HCT116 (cell line): ENCODE data around the gene ITGAE. TPM values are rescaled to one million over a fixed set of nuclear protein-coding genes. Genes with fewer than 3 reads are reported as not detected.

Experiments used
- ATAC-seq: fragments of 200-7000 bp; cut with Tn5 transposase; 2 replicates; pipeline ENCODE4 v1.9.1; 2020; ENCODE audit warnings: mild to moderate bottlenecking, moderate library complexity
- BruUV-seq: library from RNA; stranded (reverse); fragments of 400-500 nt; replicated peaks from 2 replicates; lab custom pipeline; 2021; lab: Mats Ljungman, UMichigan
- CTCF ChIA-PET: fragments of 300-600 bp; sonication (Branson Sonifier 250); formaldehyde crosslinking; loops from one replicate; lab custom pipeline; 2021; ENCODE audit warnings: antibody characterized with exemption; lab: Charles Lee
- POLR2A ChIA-PET: fragments of 300-600, 350-600 bp; sonication (Branson Sonifier 250); formaldehyde crosslinking; loops from one replicate; lab custom pipeline; 2021; ENCODE audit warnings: antibody characterized with exemption; lab: Charles Lee
- RAD21 ChIA-PET, 2 experiments: fragments of 300-600 bp; sonication (Branson Sonifier 250); formaldehyde crosslinking; loops; one replicate each; lab custom pipeline; 2023; ENCODE audit warnings: low total read pairs in 2 of 2; ENCODE audit not compliant: uncharacterized antibody in 2 of 2, unreplicated experiment in 2 of 2, low non-redundant PET in 1 of 2; lab: Charles Lee
- DNase-seq: peaks from one replicate; pipeline ENCODE4 v3.0.0-alpha.2; 2010; ENCODE audit warnings: low read depth, low spot score
- H2AFZ ChIP-seq: fragments of 200-600 bp; shearing (Covaris generic), sonication (generic); 2 replicates; pipeline ENCODE4 v1.6.1; 2017; ENCODE audit warnings: low read depth, mixed run types, mixed read lengths, antibody characterized with exemption, low read length; ENCODE audit not compliant: poor library complexity, severe bottlenecking
- H3K27ac ChIP-seq: 2 replicates; pipeline ENCODE4 v1.5.1; 2012; ENCODE audit warnings: low read depth, low read length
- H3K27me3 ChIP-seq: fragments of 200-600 bp; sonication (generic); 2 replicates; pipeline ENCODE4 v1.6.1; 2016; ENCODE audit warnings: mixed run types, low read length, mixed read lengths; ENCODE audit not compliant: insufficient read depth
- H3K36me3 ChIP-seq, 2 experiments: fragments of 200-500 bp in 1 of 2; fragments of 200-600 bp in 1 of 2; sonication (Bioruptor generic) in 1 of 2; sonication (generic) in 1 of 2; 2 replicates each; pipeline versions ENCODE4 v1.5.1 to v1.6.1; 2014 to 2016; ENCODE audit warnings: low read length in 2 of 2, inconsistent platforms in 1 of 2, mixed read lengths in 1 of 2, mixed run types in 1 of 2; ENCODE audit not compliant: insufficient read depth in 2 of 2, control insufficient read depth in 1 of 2
- H3K4me1 ChIP-seq, 2 experiments: fragments of 200-600 bp in 1 of 2; sonication (generic) in 1 of 2; 2 replicates each; pipeline versions ENCODE4 v1.5.1 to v1.6.1; 2012 to 2017; ENCODE audit warnings: low read length in 2 of 2, inconsistent platforms in 1 of 2, mild to moderate bottlenecking in 1 of 2, mixed read lengths in 1 of 2, mixed run types in 1 of 2, moderate library complexity in 1 of 2; ENCODE audit not compliant: insufficient read depth in 2 of 2, control insufficient read depth in 1 of 2
- H3K4me2 ChIP-seq: fragments of 200-600 bp; sonication (generic); 2 replicates; pipeline ENCODE4 v1.6.1; 2017; ENCODE audit warnings: mixed run types, low read length, mixed read lengths
- H3K4me3 ChIP-seq, 2 experiments: fragments of 200-600 bp in 1 of 2; sonication (generic) in 1 of 2; replicated peaks in 1 of 2; 2 replicates each; pipeline ENCODE4 v1.5.1; 2011 to 2016; ENCODE audit warnings: low read length in 2 of 2, control low read depth in 1 of 2, low read depth in 1 of 2, mild to moderate bottlenecking in 1 of 2, mixed read lengths in 1 of 2, mixed run types in 1 of 2
- H3K79me2 ChIP-seq: fragments of 200-600 bp; sonication (generic); 2 replicates; pipeline ENCODE4 v1.6.1; 2017; ENCODE audit warnings: mild to moderate bottlenecking, mixed run types, low read length, moderate library complexity, mixed read lengths; ENCODE audit not compliant: insufficient read depth
- H3K9ac ChIP-seq: fragments of 200-600 bp; sonication (generic); 2 replicates; pipeline ENCODE4 v1.6.1; 2016; ENCODE audit warnings: low read length, mixed read lengths
- H3K9me2 ChIP-seq: fragments of 200-600 bp; sonication (generic), shearing (Covaris generic); 2 replicates; pipeline ENCODE4 v1.6.1; 2017; ENCODE audit warnings: mixed run types, mild to moderate bottlenecking, moderate library complexity; ENCODE audit not compliant: insufficient read depth
- H3K9me3 ChIP-seq, 2 experiments: fragments of 200-500 bp in 1 of 2; fragments of 200-600 bp in 1 of 2; sonication (Bioruptor generic) in 1 of 2; sonication (generic) in 1 of 2; 2 replicates each; pipeline ENCODE4 v1.6.1; 2014 to 2017; ENCODE audit warnings: low read length in 2 of 2, mixed read lengths in 2 of 2, inconsistent platforms in 1 of 2, low read depth in 1 of 2, mild to moderate bottlenecking in 1 of 2, mixed run types in 1 of 2, moderate library complexity in 1 of 2; ENCODE audit not compliant: control insufficient read depth in 1 of 2, insufficient read depth in 1 of 2
- H4K20me1 ChIP-seq: fragments of 200-600 bp; sonication (generic), shearing (Covaris generic); 2 replicates; pipeline ENCODE4 v1.6.1; 2017; ENCODE audit warnings: mixed run types, mild to moderate bottlenecking, moderate library complexity; ENCODE audit not compliant: insufficient read depth
- CBX3 ChIP-seq: IDR thresholded peaks from 2 replicates; pipeline ENCODE4 v1.6.1; 2012; ENCODE audit warnings: low read depth
- CEBPB ChIP-seq: IDR thresholded peaks from 2 replicates; pipeline ENCODE4 v1.6.1; 2012; ENCODE audit warnings: low read depth
- CTCF ChIP-seq, 3 experiments: fragments of 200-600 bp in 1 of 3; sonication (generic) in 1 of 3; IDR thresholded peaks in 2 of 3; conservative IDR thresholded peaks in 1 of 3; 2 replicates each; pipeline ENCODE4 v1.5.1; 2012 to 2017; ENCODE audit warnings: low read depth in 2 of 3, low read length in 2 of 3, antibody characterized with exemption in 1 of 3, borderline replicate concordance in 1 of 3, control low read depth in 1 of 3, mild to moderate bottlenecking in 1 of 3, mixed read lengths in 1 of 3, mixed run types in 1 of 3, moderate library complexity in 1 of 3; ENCODE audit not compliant: insufficient read depth in 1 of 3
- EGR1 ChIP-seq: IDR thresholded peaks from 2 replicates; pipeline ENCODE4 v1.6.1; 2012; ENCODE audit warnings: low read depth
- ELF1 ChIP-seq: IDR thresholded peaks from 2 replicates; pipeline ENCODE4 v1.6.1; 2012; ENCODE audit warnings: low read depth, borderline replicate concordance
- EZH2 ChIP-seq: fragments of 200-600 bp; sonication (generic); IDR thresholded peaks from 2 replicates; pipeline ENCODE4 v1.6.1; 2017; ENCODE audit warnings: antibody characterized with exemption, mixed run types
- EZH2phosphoT487 ChIP-seq: fragments of 200-600 bp; IDR thresholded peaks from 2 replicates; pipeline ENCODE4 v1.6.1; 2018; ENCODE audit warnings: antibody characterized with exemption, borderline replicate concordance
- FOSL1 ChIP-seq: IDR thresholded peaks from 2 replicates; pipeline ENCODE4 v1.6.1; 2012; ENCODE audit warnings: low read depth
- JUND ChIP-seq: IDR thresholded peaks from 2 replicates; pipeline ENCODE4 v1.6.1; 2012
- MAX ChIP-seq: IDR thresholded peaks from 2 replicates; pipeline ENCODE4 v1.6.1; 2012
- POLR2A ChIP-seq: IDR thresholded peaks from 2 replicates; pipeline ENCODE4 v1.7.0; 2011; ENCODE audit warnings: borderline replicate concordance; ENCODE audit not compliant: insufficient read depth, insufficient read length; ENCODE audit errors: extremely low read depth
- POLR2AphosphoS5 ChIP-seq: IDR thresholded peaks from 2 replicates; pipeline ENCODE4 v1.6.1; 2011; ENCODE audit warnings: mild to moderate bottlenecking, low read depth, low read length, moderate library complexity
- RAD21 ChIP-seq: IDR thresholded peaks from 2 replicates; pipeline ENCODE4 v1.6.1; 2012; ENCODE audit warnings: low read depth, mild to moderate bottlenecking
- REST ChIP-seq: IDR thresholded peaks from 2 replicates; pipeline ENCODE4 v1.6.1; 2012; ENCODE audit warnings: low read depth
- SP1 ChIP-seq: IDR thresholded peaks from 2 replicates; pipeline ENCODE4 v1.6.1; 2012; ENCODE audit warnings: low read depth
- SRF ChIP-seq: IDR thresholded peaks from 2 replicates; pipeline ENCODE4 v1.6.1; 2012; ENCODE audit warnings: low read depth
- TCF7L2 ChIP-seq: IDR thresholded peaks from 2 replicates; pipeline ENCODE4 v1.7.0; 2011; ENCODE audit warnings: borderline replicate concordance, inconsistent platforms; ENCODE audit not compliant: insufficient read depth, insufficient read length; ENCODE audit errors: extremely low read depth
- ZFX ChIP-seq: fragments of 450-650 bp; IDR thresholded peaks from 2 replicates; pipeline ENCODE4 v1.6.1; 2017
- ZNF274 ChIP-seq: fragments of 200-500 bp; sonication (Bioruptor generic); IDR thresholded peaks from 2 replicates; pipeline ENCODE4 v1.6.1; 2014; ENCODE audit warnings: mild to moderate bottlenecking, low read depth, low read length, inconsistent platforms
- intact Hi-C: fragments of 100-400 bp; cut with micrococcal nuclease; formaldehyde crosslinking; loops from 2 replicates; pipeline ENCODE4 v1.10.0; 2022
- total RNA-seq: library from RNA; stranded (reverse); gene quantifications from one replicate; pipeline ENCODE4 v1.2.1, GENCODE V29; 2021; ENCODE audit not compliant: unreplicated experiment

ITGAE gene
- total RNA-seq, 1 experiment from 2014 or later, result 19.9 TPM

GRCh38 chr17:3847165-3847670, 46.2 kb upstream of the ITGAE start:
- no peak overlapping the region for H2AFZ ChIP-seq
- ChIA-PET POLR2A (no interaction called here), RAD21 (interaction anchor here in 1 of 2 experiments (1.0 kb wide), 1 partner anchor 110 kb away, joined by 3 read pairs; no protein-coding TSS in a partner anchor), CTCF (interaction anchor here (1.0 to 5.4 kb wide), 5 partner anchors 59 to 171 kb away, joined by 3 to 73 read pairs (median 5); no protein-coding TSS in a partner anchor)
- no peaks in the 10 kb centered on the region for H3K9me2 ChIP-seq
- peaks cover 5 to 20% of the 10 kb centered on the region in 2 experiments; a peak in 3 of 4 replicates for H3K4me1 ChIP-seq
- DNase-seq (no peak), ATAC-seq (no peak)
- H3K9ac ChIP-seq, result no peak overlapping the region
- intact Hi-C loops, result loop anchor here (5.0 to 10.0 kb wide), 2 partner anchors 228 to 560 kb away; no protein-coding TSS in a partner anchor
- H3K27me3 ChIP-seq, result no peaks in the 10 kb centered on the region
- peaks cover 6 to 8% of the 10 kb centered on the region in 2 experiments; a peak in 2 of 4 replicates for H3K36me3 ChIP-seq
- no peak overlapping the region for H3K4me2 ChIP-seq
- H3K4me3 ChIP-seq, result no peak overlapping the region
- H4K20me1 ChIP-seq, result no peaks in the 10 kb centered on the region
- peaks cover 37% of the 10 kb centered on the region for H3K79me2 ChIP-seq
- no peaks in the 10 kb centered on the region for H3K9me3 ChIP-seq
- no peak for TF ChIP-seq CBX3
- TF ChIP-seq MAX, result no peak
- no peak for TF ChIP-seq CTCF (IDR thresholded peaks at IDR 0.05 in 2 of 3, conservative IDR thresholded peaks at IDR 0.05 in 1 of 3; ENCODE audit: borderline replicate concordance in 1 of 3, insufficient read depth in 1 of 3, low read depth in 2 of 3, low read length in 2 of 3)
- TF ChIP-seq CEBPB, result no peak
- TF ChIP-seq SRF, result no peak
- no peak for TF ChIP-seq ELF1
- TF ChIP-seq RAD21, result no peak
- TF ChIP-seq POLR2AphosphoS5, result no peak
- TF ChIP-seq SP1, result no peak
- TF ChIP-seq ZNF274, result no peak
- TF ChIP-seq JUND, result no peak
- no peak for TF ChIP-seq EZH2phosphoT487
- TF ChIP-seq FOSL1, result no peak
- TF ChIP-seq TCF7L2, result no peak
- no peak for TF ChIP-seq REST
- no peak for TF ChIP-seq EGR1
- TF ChIP-seq EZH2, result no peak
- no peak for TF ChIP-seq POLR2A
- no peak for TF ChIP-seq ZFX
- no peak overlapping the region for H3K27ac ChIP-seq
- BruUV-seq, result no TSS peak
